HG02678 (cell line): ENCODE data around the gene KAT6B.

Source experiments
- ATAC-seq: cut with Tn5 transposase; IDR thresholded peaks from one replicate; pipeline ENCODE4 v1.9.1; 2021; ENCODE audit warnings: mild to moderate bottlenecking, moderate library complexity; ENCODE audit not compliant: unreplicated experiment

The KAT6B gene

GRCh38 chr10:74947781-74948401 lies 121.5 kb downstream of the KAT6B start:
- ATAC-seq, result no peak

GRCh38 chr10:74949034-74949832 lies 122.8 kb downstream of the KAT6B start:
- ATAC-seq, result no peak

DNA sequence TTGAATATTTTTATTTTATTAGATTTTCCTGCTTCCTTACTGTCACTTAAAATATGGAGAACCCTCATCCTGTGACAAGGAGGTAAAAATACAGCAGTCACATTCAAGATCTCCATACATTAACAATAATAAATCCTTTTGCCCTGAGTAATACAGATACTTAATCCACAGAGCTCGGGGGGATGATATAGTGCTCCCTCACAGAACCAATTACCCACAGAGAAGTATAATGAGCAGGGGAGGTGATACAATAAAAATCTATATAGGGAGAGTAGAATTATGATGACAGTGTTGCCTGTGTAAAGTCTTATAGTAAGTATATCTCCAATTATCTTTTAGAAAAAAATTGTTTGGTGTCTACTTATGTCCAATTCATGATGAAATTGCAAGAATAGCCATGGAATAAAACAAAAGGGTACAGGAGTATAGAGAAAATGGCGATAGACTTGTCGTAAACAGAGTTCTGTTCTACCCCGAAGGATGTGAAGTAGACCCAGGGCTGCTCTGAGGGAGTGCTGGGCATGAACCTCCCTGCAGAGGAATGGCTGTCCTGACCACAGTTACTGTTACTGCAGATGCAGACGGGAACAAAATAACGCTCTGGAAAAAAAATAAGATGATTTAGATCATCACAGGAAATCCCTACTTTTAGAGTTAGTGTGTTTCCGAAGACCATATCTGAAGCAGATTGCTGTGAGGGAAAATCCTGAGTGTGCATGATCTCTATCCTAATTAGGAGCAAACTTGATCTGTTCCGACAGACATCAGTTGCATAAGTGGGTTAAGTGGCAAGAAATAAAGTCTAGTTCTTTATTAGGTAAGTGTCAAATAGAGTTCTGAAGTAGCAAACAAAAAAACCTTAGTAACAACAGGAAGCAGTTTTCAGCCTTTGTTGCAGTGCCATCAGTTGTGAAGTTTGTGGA lies 123.7 kb downstream of the KAT6B start:
- ATAC-seq, result no peak

DNA sequence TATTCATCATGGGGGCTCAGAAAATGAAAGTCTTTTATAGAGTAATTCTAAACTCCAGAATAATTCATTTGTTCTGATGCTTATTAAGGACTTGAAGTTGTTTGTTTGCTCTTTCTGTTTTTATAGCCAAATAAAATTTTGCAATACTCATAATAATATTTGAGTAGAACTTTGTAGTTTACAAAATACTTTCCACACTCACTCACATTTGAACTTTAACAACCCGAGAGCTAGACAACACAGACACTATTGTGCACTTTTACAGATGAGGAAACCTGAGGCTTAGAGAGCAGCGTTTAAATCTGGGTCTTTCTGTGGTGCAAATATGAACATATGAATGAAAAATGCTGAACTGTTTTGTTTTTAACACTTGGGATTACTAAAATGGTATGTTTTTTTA lies 126.8 kb downstream of the KAT6B start:
- no peak for ATAC-seq

DNA sequence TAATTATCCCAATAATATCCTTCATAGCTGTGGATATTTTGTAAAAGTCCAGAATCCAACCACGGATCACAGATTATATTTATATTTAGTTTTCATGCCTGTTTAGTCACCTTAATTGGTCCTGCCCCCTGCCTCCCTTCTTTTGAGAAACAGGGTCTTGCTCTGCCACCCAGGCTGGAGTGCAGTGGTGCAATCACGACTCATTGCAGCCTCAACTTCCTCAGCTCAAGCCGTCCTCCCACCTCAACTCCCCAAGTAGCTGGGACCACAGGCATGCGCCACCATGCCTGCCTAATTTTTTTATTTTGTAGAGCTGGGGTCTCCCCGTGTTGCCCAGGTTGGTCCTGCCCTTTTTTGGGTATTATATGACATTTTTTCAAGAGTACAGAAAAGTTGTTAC lies 129.4 kb downstream of the KAT6B start:
- no peak for ATAC-seq

- ATAC-seq, result no peak
Measured at GRCh38 chr10:74956555-74957111, 130.2 kb downstream of the KAT6B start.

GRCh38 chr10:74957285-74957961 lies 131.0 kb downstream of the KAT6B start:
- ATAC-seq, result no peak

GRCh38 chr10:74958316-74958715 lies 131.9 kb downstream of the KAT6B start:
- ATAC-seq, result no peak

GRCh38 chr10:74960670-74961069 lies 134.3 kb downstream of the KAT6B start:
- no peak for ATAC-seq

- no peak for ATAC-seq
Measured at GRCh38 chr10:74962517-74962916, 136.1 kb downstream of the KAT6B start.

DNA sequence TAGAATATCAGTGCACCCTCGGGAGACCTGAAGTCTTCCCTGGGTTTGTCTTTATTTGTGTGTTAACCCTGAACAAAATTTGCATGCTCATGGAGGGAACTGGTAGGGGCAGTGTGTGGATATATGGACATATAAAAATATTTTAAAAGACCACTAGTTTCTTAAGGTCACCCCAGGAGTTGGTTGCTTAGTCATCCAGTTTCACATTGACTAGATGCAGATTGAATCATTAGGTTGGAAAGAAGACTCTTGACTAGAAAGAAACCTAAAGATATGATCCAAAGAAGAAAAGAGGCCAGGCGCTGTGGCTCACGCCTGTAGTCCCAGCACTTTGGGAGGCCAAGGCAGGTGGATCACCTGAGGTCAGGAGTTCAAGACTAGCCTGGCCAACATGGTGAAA lies 137.1 kb downstream of the KAT6B start:
- no peak for ATAC-seq

DNA sequence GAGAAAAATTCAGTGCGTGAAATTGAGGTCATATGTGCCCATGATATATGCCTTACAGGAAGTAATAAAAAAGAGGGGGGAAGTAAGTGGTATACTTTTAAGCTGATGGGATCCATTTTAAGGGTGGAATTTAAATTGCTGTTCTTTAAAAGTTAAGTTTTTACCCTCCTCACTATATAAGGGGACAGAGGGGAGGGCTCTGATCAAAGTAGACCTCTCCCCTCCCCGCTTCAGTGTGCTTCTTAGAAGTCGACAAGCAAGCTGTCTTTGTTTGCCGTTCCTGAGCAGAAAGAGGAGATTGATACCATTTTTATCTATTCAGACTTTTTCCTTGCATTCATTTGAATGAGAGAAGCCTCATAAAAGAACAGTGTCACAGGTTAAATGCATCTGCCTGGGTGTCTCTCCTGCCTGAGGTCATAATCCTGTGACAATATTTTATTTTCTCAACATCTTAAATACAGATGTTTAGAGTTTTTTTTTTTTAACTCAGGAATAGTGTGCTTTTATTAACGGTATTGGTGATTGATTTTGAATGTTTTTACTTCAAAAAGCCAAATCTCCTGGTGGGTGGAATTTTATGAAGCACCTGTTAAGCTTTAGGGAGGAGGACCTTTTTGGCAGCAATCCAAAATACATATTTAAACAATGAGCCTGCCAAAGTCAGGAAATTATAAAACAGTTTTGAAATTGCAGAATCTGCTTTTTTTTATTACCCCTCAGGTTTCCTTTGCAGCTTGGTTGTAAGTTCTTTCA lies 141.7 kb downstream of the KAT6B start:
- ATAC-seq, result no peak

DNA sequence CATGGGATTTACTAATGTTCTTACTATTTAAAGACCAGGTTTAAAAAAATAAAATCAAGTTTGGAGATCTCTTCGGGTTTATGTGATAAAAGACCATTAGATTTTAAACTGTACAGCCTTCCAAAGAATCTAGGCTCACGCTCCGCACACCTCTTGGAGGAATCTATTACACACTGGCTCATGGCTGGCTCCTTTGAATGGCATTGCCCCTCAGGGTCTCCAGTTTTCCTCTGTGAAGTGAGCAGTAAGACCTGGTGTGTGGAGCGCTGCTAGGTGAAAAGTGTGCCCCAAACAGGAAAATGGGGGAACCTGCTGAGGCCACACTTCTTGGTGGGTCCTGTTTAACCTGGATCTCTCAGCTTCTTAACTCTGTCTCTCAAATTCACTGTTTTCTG lies 142.3 kb downstream of the KAT6B start:
- ATAC-seq, result no peak

DNA sequence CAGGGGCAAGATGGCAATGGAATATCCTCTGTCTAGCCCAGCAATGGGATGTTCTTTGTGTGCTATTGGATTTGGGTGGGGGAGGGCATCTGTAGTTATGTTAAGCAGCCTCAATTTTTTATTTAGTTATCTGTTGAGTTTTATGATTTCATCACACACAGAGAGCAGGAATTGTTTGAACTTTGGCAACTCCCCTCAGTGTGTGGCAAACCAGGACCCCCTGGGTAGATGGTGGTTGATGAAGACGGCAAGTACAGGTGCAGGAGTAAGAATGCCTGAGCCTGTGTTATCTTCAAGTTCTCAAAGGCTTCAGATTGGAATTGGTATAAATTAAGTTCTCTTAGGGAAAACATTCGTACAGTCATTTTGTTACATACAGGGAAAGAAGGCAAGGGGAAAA lies 142.7 kb downstream of the KAT6B start:
- no peak for ATAC-seq

- ATAC-seq, result no peak
Measured at GRCh38 chr10:74969530-74969929, 143.1 kb downstream of the KAT6B start.

GRCh38 chr10:74973741-74974392 lies 147.5 kb downstream of the KAT6B start:
- ATAC-seq, result no peak

DNA sequence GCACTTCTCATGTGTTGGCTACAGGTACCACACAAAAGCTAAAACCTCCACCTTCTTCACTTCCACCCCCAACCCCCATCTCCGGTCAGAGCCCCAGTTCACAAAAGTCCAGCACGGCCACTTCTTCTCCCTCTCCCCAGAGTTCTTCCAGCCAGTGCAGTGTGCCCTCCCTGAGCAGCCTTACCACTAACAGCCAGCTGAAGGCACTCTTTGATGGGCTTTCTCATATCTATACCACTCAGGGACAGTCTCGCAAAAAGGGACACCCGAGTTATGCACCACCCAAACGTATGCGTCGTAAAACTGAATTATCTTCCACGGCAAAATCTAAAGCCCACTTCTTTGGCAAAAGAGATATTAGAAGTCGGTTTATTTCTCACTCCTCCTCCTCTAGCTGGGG lies 149.4 kb downstream of the KAT6B start:
- no peak for ATAC-seq

GRCh38 chr10:74976565-74976964 lies 150.2 kb downstream of the KAT6B start:
- no peak for ATAC-seq

GRCh38 chr10:74977072-74977471 lies 150.7 kb downstream of the KAT6B start:
- ATAC-seq, result no peak
